GM12891 (cell line): ENCODE measurements around the gene ATP6V0E1.

Source experiments
- POLR2A ChIP-seq: IDR thresholded peaks from 2 replicates; pipeline ENCODE4 v1.6.1; 2011; ENCODE audit warnings: low read depth, low read length, control low read depth
- POLR2AphosphoS5 ChIP-seq: IDR thresholded peaks from 2 replicates; pipeline ENCODE4 v1.6.1; 2011; ENCODE audit warnings: low read depth, low read length, control low read depth
- SPI1 ChIP-seq: IDR thresholded peaks from 2 replicates; pipeline ENCODE4 v1.6.1; 2011; ENCODE audit warnings: low read depth, low read length, control low read depth
- TAF1 ChIP-seq: IDR thresholded peaks from 2 replicates; pipeline ENCODE4 v1.6.1; 2011; ENCODE audit warnings: low read depth, low read length, control low read depth

DNA sequence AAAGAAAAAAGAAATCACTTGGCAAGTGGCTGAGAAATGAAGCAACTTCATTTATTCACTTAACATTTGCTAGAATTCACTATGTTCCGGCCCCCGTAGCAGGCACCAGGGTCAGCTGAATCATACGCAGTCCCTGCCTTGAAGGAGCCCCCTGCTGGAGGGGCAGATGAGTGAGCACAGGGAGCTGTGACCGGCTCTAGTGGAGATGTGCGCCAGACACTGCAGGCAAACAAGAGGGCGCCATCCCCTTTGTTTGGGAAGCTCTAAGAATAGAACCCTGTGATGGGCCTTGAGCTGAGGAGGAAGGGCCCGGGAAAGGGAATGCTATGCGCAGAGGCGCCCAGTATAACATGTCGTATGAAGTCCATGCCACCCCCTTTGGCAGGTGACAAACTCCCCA is 44.5 kb upstream of the ATP6V0E1 start:
- TF ChIP-seq POLR2A (no peak), TAF1 (no peak), SPI1 (no peak), POLR2AphosphoS5 (no peak)
